MCF 10A (cell line): Measurements from ENCODE around the gene KCNJ3. TPM values are rescaled to one million over a fixed set of nuclear protein-coding genes. Genes with fewer than 3 reads are reported as not detected.
"Not testable (repeated sequence)": the region's sequence is repeated elsewhere in the genome, so short reads cannot be mapped to it uniquely, and the experiment has no call there.

Experiments used
- BruUV-seq: library from RNA; stranded (reverse); fragments of 400-500 nt; replicated peaks from 2 replicates; lab custom pipeline; 2021; lab: Mats Ljungman, UMichigan
- CTCF ChIA-PET: fragments of 300-600 bp; sonication (Branson Sonifier 250); formaldehyde crosslinking; extraction: SDS; loops from one replicate; lab custom pipeline; 2021; ENCODE audit warnings: antibody characterized with exemption, inconsistent platforms; lab: Yijun Ruan, JAX
- POLR2A ChIA-PET: fragments of 300-600, 350-650 bp; sonication (Branson Sonifier 250); formaldehyde crosslinking; extraction: SDS; loops from one replicate; lab custom pipeline; 2020; ENCODE audit warnings: antibody characterized with exemption, inconsistent platforms; lab: Yijun Ruan, JAX
- DNase-seq: peaks from one replicate; pipeline ENCODE4 v3.0.0-alpha.2; 2018; ENCODE audit not compliant: unreplicated experiment
- H3K27ac Mint-ChIP-seq: one replicate; pipeline ENCODE4 v1.8.0; 2022; ENCODE audit warnings: mild to moderate bottlenecking, low read depth, mixed read lengths; ENCODE audit not compliant: unreplicated experiment
- H3K27me3 Mint-ChIP-seq: one replicate; pipeline ENCODE4 v1.8.0; 2022; ENCODE audit warnings: mixed read lengths; ENCODE audit not compliant: insufficient read depth, unreplicated experiment
- H3K36me3 Mint-ChIP-seq: one replicate; pipeline ENCODE4 v1.8.0; 2022; ENCODE audit warnings: mild to moderate bottlenecking, moderate library complexity, mixed read lengths; ENCODE audit not compliant: insufficient read depth, unreplicated experiment
- H3K4me1 Mint-ChIP-seq: one replicate; pipeline ENCODE4 v1.8.0; 2022; ENCODE audit warnings: mixed read lengths; ENCODE audit not compliant: insufficient read depth, unreplicated experiment
- H3K4me3 Mint-ChIP-seq: one replicate; pipeline ENCODE4 v1.8.0; 2022; ENCODE audit warnings: mild to moderate bottlenecking, moderate library complexity, mixed read lengths; ENCODE audit not compliant: unreplicated experiment
- H3K9me3 Mint-ChIP-seq: one replicate; pipeline ENCODE4 v1.8.0; 2022; ENCODE audit warnings: mixed read lengths; ENCODE audit not compliant: unreplicated experiment
- intact Hi-C: fragments of 100-400 bp; cut with micrococcal nuclease; formaldehyde crosslinking; loops from 2 replicates; pipeline ENCODE4 v1.14.1; 2022
- total RNA-seq: library from RNA; stranded (reverse); gene quantifications from 2 replicates; pipeline ENCODE4 v1.2.3, GENCODE V29; 2022
- TF ChIP-seq, protein P1 (sequence below): fragments of 200-600 bp; IDR thresholded peaks from one replicate; pipeline ENCODE4 v1.8.0; 2022; ENCODE audit warnings: antibody characterized with exemption, mild to moderate bottlenecking; ENCODE audit not compliant: unreplicated experiment

The KCNJ3 gene
- total RNA-seq, 1 experiment from 2014 or later: not detected

DNA sequence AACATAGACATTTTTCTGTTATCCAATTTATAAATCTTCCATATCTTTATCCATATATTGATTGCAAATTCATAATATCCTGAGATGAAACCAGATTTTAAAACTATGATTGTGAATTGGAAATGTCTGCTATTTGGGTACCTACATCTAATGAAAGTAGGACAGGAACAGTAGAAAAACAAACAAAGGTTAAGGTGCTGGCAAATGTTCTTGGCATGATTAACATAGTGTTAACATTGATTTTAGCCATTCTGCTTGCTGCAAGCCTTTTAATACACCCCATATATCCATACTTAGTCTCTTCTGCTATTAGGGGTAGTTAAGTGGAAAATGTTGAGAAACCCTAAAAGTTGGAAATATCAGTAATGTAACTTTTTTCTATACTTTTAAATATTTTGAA is 152.0 kb downstream of the KCNJ3 start:
- TF ChIP-seq, protein P1, sequence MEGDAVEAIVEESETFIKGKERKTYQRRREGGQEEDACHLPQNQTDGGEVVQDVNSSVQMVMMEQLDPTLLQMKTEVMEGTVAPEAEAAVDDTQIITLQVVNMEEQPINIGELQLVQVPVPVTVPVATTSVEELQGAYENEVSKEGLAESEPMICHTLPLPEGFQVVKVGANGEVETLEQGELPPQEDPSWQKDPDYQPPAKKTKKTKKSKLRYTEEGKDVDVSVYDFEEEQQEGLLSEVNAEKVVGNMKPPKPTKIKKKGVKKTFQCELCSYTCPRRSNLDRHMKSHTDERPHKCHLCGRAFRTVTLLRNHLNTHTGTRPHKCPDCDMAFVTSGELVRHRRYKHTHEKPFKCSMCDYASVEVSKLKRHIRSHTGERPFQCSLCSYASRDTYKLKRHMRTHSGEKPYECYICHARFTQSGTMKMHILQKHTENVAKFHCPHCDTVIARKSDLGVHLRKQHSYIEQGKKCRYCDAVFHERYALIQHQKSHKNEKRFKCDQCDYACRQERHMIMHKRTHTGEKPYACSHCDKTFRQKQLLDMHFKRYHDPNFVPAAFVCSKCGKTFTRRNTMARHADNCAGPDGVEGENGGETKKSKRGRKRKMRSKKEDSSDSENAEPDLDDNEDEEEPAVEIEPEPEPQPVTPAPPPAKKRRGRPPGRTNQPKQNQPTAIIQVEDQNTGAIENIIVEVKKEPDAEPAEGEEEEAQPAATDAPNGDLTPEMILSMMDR: no peak
- no peaks in the 10 kb centered on the region for H3K36me3 Mint-ChIP-seq
- BruUV-seq: no TSS peak
- POLR2A ChIA-PET: no interaction called here
- intact Hi-C loops: no loop called here
- H3K27ac Mint-ChIP-seq: no peak overlapping the region
- H3K4me1 Mint-ChIP-seq: no peaks in the 10 kb centered on the region
- H3K4me3 Mint-ChIP-seq: no peak overlapping the region
- CTCF ChIA-PET: no interaction called here
- no peak for DNase-seq
- peaks cover 33% of the 10 kb centered on the region for H3K27me3 Mint-ChIP-seq
- H3K9me3 Mint-ChIP-seq: no peaks in the 10 kb centered on the region

DNA sequence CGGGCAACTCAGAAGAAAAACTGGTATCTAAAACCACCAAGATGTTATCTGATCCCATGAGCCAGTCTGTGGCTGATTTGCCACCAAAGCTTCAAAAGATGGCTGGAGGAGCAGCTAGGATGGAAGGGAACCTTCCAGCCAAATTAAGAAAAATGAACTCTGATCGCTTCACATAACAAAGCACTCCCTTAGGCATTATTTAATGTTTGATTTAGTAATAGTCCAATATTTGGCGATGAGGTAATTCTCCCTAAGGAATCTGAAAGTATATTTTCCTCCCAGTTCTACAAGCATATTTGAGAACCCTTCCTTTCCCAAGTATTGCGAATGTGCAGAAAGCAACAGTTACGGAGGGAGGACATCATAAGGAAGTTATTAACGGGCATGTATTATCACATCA is 156.6 kb downstream of the KCNJ3 start:
- Mint-ChIP-seq H3K9me3 (no peaks in the 10 kb centered on the region), H3K27me3 (peaks cover 54% of the 10 kb centered on the region), H3K4me3 (no peak overlapping the region), H3K4me1 (no peaks in the 10 kb centered on the region), H3K36me3 (no peaks in the 10 kb centered on the region), H3K27ac (no peak overlapping the region)
- TF ChIP-seq, protein P1: no peak
- BruUV-seq: no TSS peak
- intact Hi-C loops: no loop called here
- ChIA-PET CTCF (no interaction called here), POLR2A (no interaction called here)
- DNase-seq: no peak

GRCh38 chr2:154867151-154867550 is 168.7 kb downstream of the KCNJ3 start:
- CTCF ChIA-PET, H3K9me3 Mint-ChIP-seq, DNase-seq, intact Hi-C loops, POLR2A ChIA-PET, H3K4me3 Mint-ChIP-seq, H3K36me3 Mint-ChIP-seq, BruUV-seq, H3K4me1 Mint-ChIP-seq, H3K27ac Mint-ChIP-seq: not testable (repeated sequence)
- peaks cover 59% of the 10 kb centered on the region for H3K27me3 Mint-ChIP-seq

DNA sequence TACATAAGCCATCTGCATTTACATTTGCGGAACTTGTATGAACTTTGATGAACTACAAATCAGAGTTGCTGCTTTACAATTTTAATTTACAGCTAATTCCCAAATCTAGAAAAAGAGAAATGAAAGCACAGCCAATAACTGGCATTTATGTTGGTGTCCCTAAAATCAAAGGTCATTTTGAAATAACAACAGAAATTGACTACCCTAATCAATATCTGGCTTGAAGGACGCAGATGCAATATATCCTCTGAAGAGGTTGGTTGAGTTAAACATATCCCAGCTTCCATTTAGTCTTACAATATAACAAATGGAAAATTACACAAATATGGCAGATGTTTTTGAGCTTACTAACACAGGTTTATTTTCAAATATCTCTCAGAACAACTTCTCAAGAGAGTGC is 177.5 kb downstream of the KCNJ3 start:
- peaks cover 15% of the 10 kb centered on the region for H3K27me3 Mint-ChIP-seq
- no peak for DNase-seq
- no peaks in the 10 kb centered on the region for H3K36me3 Mint-ChIP-seq
- CTCF ChIA-PET: no interaction called here
- H3K4me3 Mint-ChIP-seq: no peak overlapping the region
- TF ChIP-seq, protein P1: no peak
- no TSS peak for BruUV-seq
- no peak overlapping the region for H3K27ac Mint-ChIP-seq
- intact Hi-C loops: no loop called here
- no peaks in the 10 kb centered on the region for H3K4me1 Mint-ChIP-seq
- POLR2A ChIA-PET: no interaction called here
- H3K9me3 Mint-ChIP-seq: no peaks in the 10 kb centered on the region

DNA sequence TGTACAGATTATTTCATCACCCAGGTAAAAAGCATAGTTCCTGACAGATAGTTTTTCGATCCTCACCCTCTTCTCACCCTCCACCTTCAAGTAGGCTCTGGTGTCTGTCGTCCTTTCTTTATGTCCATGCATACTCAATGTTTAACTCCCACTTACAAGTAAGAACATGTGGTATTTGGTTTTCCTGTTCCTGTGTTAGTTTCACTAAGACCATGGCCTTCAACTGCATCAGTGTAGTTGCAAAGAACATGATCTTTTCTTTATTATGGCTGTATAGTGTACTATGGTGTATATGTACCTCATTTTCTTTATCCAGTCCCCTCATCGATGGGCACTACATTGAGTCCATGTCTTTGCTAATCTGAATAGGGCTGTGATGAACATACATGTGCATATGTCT is 184.2 kb downstream of the KCNJ3 start:
- no peaks in the 10 kb centered on the region for H3K36me3 Mint-ChIP-seq
- H3K4me1 Mint-ChIP-seq: no peaks in the 10 kb centered on the region
- H3K27ac Mint-ChIP-seq: no peak overlapping the region
- intact Hi-C loops: no loop called here
- no peak overlapping the region for H3K4me3 Mint-ChIP-seq
- peaks cover 47% of the 10 kb centered on the region for H3K27me3 Mint-ChIP-seq
- CTCF ChIA-PET: no interaction called here
- TF ChIP-seq, protein P1: no peak
- no TSS peak for BruUV-seq
- POLR2A ChIA-PET: no interaction called here
- no peaks in the 10 kb centered on the region for H3K9me3 Mint-ChIP-seq
- no peak for DNase-seq
